Medulla oblongata (tissue), 1 donor: Measurements from ENCODE around the gene CBFA2T3.

Experiments used
- DNase-seq: peaks from one replicate; pipeline ENCODE4 v3.0.0-alpha.2; 2015; ENCODE audit errors: extremely low spot score

CBFA2T3 gene

GRCh38 chr16:88962478-88963152 is 14.4 kb downstream of the CBFA2T3 start:
- DNase-seq = no peak

- no peak for DNase-seq
Measured at GRCh38 chr16:88961011-88961410, 16.0 kb downstream of the CBFA2T3 start.

GRCh38 chr16:88960516-88960915 is 16.5 kb downstream of the CBFA2T3 start:
- DNase-seq = no peak

- no peak for DNase-seq
Measured at GRCh38 chr16:88959022-88959421, 18.0 kb downstream of the CBFA2T3 start.

- DNase-seq = peak; percentile 81
Measured at GRCh38 chr16:88957887-88958577, 19.0 kb downstream of the CBFA2T3 start.

GRCh38 chr16:88957433-88957767 is 19.6 kb downstream of the CBFA2T3 start:
- no peak for DNase-seq

- DNase-seq = no peak
Measured at GRCh38 chr16:88956546-88957432, 20.2 kb downstream of the CBFA2T3 start.

- no peak for DNase-seq
Measured at GRCh38 chr16:88955906-88956305, 21.1 kb downstream of the CBFA2T3 start.

- DNase-seq = no peak
Measured at GRCh38 chr16:88953003-88953690, 23.9 kb downstream of the CBFA2T3 start.

- no peak for DNase-seq
Measured at GRCh38 chr16:88951989-88952388, 25.0 kb downstream of the CBFA2T3 start.

GRCh38 chr16:88951501-88951900 is 25.5 kb downstream of the CBFA2T3 start:
- no peak for DNase-seq

- no peak for DNase-seq
Measured at GRCh38 chr16:88948781-88949490, 28.1 kb downstream of the CBFA2T3 start.

- no peak for DNase-seq
Measured at GRCh38 chr16:88945473-88945872, 31.5 kb downstream of the CBFA2T3 start.

- no peak for DNase-seq
Measured at GRCh38 chr16:88943741-88944140, 33.3 kb downstream of the CBFA2T3 start.

GRCh38 chr16:88943131-88943664 is 33.8 kb downstream of the CBFA2T3 start:
- DNase-seq = no peak

- peak; percentile 10 for DNase-seq
Measured at GRCh38 chr16:88941913-88942909, 34.8 kb downstream of the CBFA2T3 start.

- no peak for DNase-seq
Measured at GRCh38 chr16:88940862-88941817, 35.9 kb downstream of the CBFA2T3 start.

- DNase-seq = no peak
Measured at GRCh38 chr16:88939972-88940861, 36.8 kb downstream of the CBFA2T3 start.
